Progenitor cell of endocrine pancreas (in vitro differentiated cells): Measurements from ENCODE around the gene C15orf62. TPM values are rescaled to one million over a fixed set of nuclear protein-coding genes. Genes with fewer than 3 reads are reported as not detected.

Experiments
- DNase-seq: peaks from one replicate; pipeline ENCODE4 v3.0.0; 2021; ENCODE audit warnings: low spot score; ENCODE audit not compliant: unreplicated experiment
- H3K27ac Mint-ChIP-seq: 2 replicates; pipeline ENCODE4 v1.8.0; 2021; ENCODE audit warnings: mild to moderate bottlenecking, moderate library complexity, mixed read lengths
- H3K27me3 Mint-ChIP-seq: 2 replicates; pipeline ENCODE4 v1.8.0; 2021; ENCODE audit warnings: mixed read lengths
- H3K36me3 Mint-ChIP-seq: 2 replicates; pipeline ENCODE4 v1.8.0; 2022; ENCODE audit warnings: mixed read lengths; ENCODE audit not compliant: insufficient read depth
- H3K4me1 Mint-ChIP-seq: 2 replicates; pipeline ENCODE4 v1.8.0; 2021; ENCODE audit warnings: low read depth, mixed read lengths
- H3K4me3 Mint-ChIP-seq: 2 replicates; pipeline ENCODE4 v1.8.0; 2021; ENCODE audit warnings: low read depth, mild to moderate bottlenecking, moderate library complexity, mixed read lengths
- H3K9me3 Mint-ChIP-seq: 2 replicates; pipeline ENCODE4 v1.8.0; 2021; ENCODE audit warnings: low read depth, mixed read lengths
- CTCF ChIP-seq: fragments of 200-600 bp; sonication (generic); IDR thresholded peaks from one replicate; pipeline ENCODE4 v1.5.0; 2021; ENCODE audit warnings: antibody characterized with exemption, mild to moderate bottlenecking; ENCODE audit not compliant: unreplicated experiment
- total RNA-seq: library from RNA; stranded (reverse); gene quantifications from 2 replicates; pipeline ENCODE4 v1.2.1, GENCODE V29; 2021

C15orf62 gene
- total RNA-seq, 1 donor from 2014 or later = 1.9 TPM

GRCh38 chr15:40815042-40815698 is 45.4 kb downstream of the C15orf62 start:
- Mint-ChIP-seq H3K36me3 (peaks cover 6% of the 10 kb centered on the region), H3K9me3 (no peaks in the 10 kb centered on the region), H3K27ac (no peak overlapping the region), H3K4me1 (no peaks in the 10 kb centered on the region), H3K4me3 (no peak overlapping the region), H3K27me3 (no peaks in the 10 kb centered on the region)
- no peak for TF ChIP-seq CTCF
- DNase-seq = no peak

- DNase-seq = no peak
- Mint-ChIP-seq H3K27me3 (no peaks in the 10 kb centered on the region), H3K27ac (no peak overlapping the region), H3K4me1 (peaks cover 2% of the 10 kb centered on the region), H3K4me3 (no peak overlapping the region), H3K9me3 (no peaks in the 10 kb centered on the region), H3K36me3 (peaks cover 6% of the 10 kb centered on the region)
- no peak for TF ChIP-seq CTCF
Measured at GRCh38 chr15:40819048-40819447, 49.3 kb downstream of the C15orf62 start.

- no peak for DNase-seq
- no peaks in the 10 kb centered on the region for H3K36me3 Mint-ChIP-seq
- H3K27ac Mint-ChIP-seq = no peak overlapping the region
- no peaks in the 10 kb centered on the region for H3K9me3 Mint-ChIP-seq
- no peaks in the 10 kb centered on the region for H3K27me3 Mint-ChIP-seq
- TF ChIP-seq CTCF = no peak
- H3K4me1 Mint-ChIP-seq = peaks cover 6% of the 10 kb centered on the region
- no peak overlapping the region for H3K4me3 Mint-ChIP-seq
Measured at GRCh38 chr15:40821195-40821594, 51.4 kb downstream of the C15orf62 start.

Other genes with a start within 250 kb of the C15orf62 start
- gene CCDC32, start 204.9 kb upstream of the C15orf62 start, total RNA-seq = 21.7 and 22.2 TPM in 2 replicates
- gene RPUSD2, start 200.7 kb upstream of the C15orf62 start, total RNA-seq = 11.5 and 13.2 TPM in 2 replicates
- gene KNL1, start 175.7 kb upstream of the C15orf62 start, total RNA-seq = 11.7 and 12.1 TPM in 2 replicates
- 13.2 and 16.0 TPM in 2 replicates for gene RAD51, start 74.8 kb upstream of the C15orf62 start, total RNA-seq
- 23.4 and 25.9 TPM in 2 replicates for gene RMDN3, start 14.7 kb upstream of the C15orf62 start, total RNA-seq
- 30.6 and 32.1 TPM in 2 replicates for gene GCHFR, start 5.9 kb upstream of the C15orf62 start, total RNA-seq
- 25.2 and 28.1 TPM in 2 replicates for gene ZFYVE19, start 37.1 kb downstream of the C15orf62 start, total RNA-seq
- gene DNAJC17, start 37.5 kb downstream of the C15orf62 start, total RNA-seq = 41.0 and 43.1 TPM in 2 replicates
- 0.81 and 1.5 TPM in 2 replicates for gene PPP1R14D, start 58.7 kb downstream of the C15orf62 start, total RNA-seq
- gene SPINT1, start 74.1 kb downstream of the C15orf62 start, total RNA-seq = 213 and 217 TPM in 2 replicates
- gene RHOV, start 104.3 kb downstream of the C15orf62 start, total RNA-seq = 4.4 and 5.1 TPM in 2 replicates
- gene VPS18, start 124.5 kb downstream of the C15orf62 start, total RNA-seq = 27.4 and 28.9 TPM in 2 replicates
- 6.2 and 6.5 TPM in 2 replicates for gene DLL4, start 159.4 kb downstream of the C15orf62 start, total RNA-seq
- gene CHAC1, start 183.5 kb downstream of the C15orf62 start, total RNA-seq = 14.4 and 18.1 TPM in 2 replicates